ENCODE results near the gene PCDHA3.
"Not testable (repeated sequence)": the region's sequence is repeated elsewhere in the genome, so short reads cannot be mapped to it uniquely, and the experiment has no call there.

The PCDHA3 gene

GRCh38 chr5:140821375-140822280 is 20.8 kb downstream of the PCDHA3 start, which contains the start of gene PCDHA5:
Gene PCDHA5 (plus strand): TSS chr5:140821613.
- ATAC-seq = no peak
- TF ChIP-seq ESRRG (CRISPR knock-in tag; IDR thresholded peaks at IDR 0.05) = no peak
- TF ChIP-seq ZC3H10 (CRISPR knock-in tag; IDR thresholded peaks at IDR 0.05) = no peak
- no peak for TF ChIP-seq CSRNP3 (CRISPR knock-in tag; IDR thresholded peaks at IDR 0.05)
- TF ChIP-seq ZFP30 (CRISPR knock-in tag; IDR thresholded peaks at IDR 0.05) = no peak
- TF ChIP-seq CSDC2 (CRISPR knock-in tag; IDR thresholded peaks at IDR 0.05) = no peak
- no peak for TF ChIP-seq ZNF565 (CRISPR knock-in tag; conservative IDR thresholded peaks at IDR 0.05; ENCODE audit: low read depth)
- TF ChIP-seq PATZ1 (CRISPR knock-in tag; IDR thresholded peaks at IDR 0.05; ENCODE audit: borderline replicate concordance) = no peak
- TF ChIP-seq GLIS3 (CRISPR knock-in tag; IDR thresholded peaks at IDR 0.05) = no peak
- no peak for TF ChIP-seq RARB (CRISPR knock-in tag; IDR thresholded peaks at IDR 0.05)

GRCh38 chr5:140822281-140822629 is 21.4 kb downstream of the PCDHA3 start:
- no peak for ATAC-seq
- TF ChIP-seq ZFP30 (CRISPR knock-in tag; IDR thresholded peaks at IDR 0.05) (no peak), TCF4 (CRISPR knock-in tag; IDR thresholded peaks at IDR 0.05; ENCODE audit: borderline replicate concordance) (no peak), ZNF565 (CRISPR knock-in tag; conservative IDR thresholded peaks at IDR 0.05; ENCODE audit: low read depth) (no peak), TOX (CRISPR knock-in tag; IDR thresholded peaks at IDR 0.05; ENCODE audit: borderline replicate concordance) (no peak), OSR1 (CRISPR knock-in tag; IDR thresholded peaks at IDR 0.05) (no peak), ESRRG (CRISPR knock-in tag; IDR thresholded peaks at IDR 0.05) (no peak), ZC3H10 (CRISPR knock-in tag; IDR thresholded peaks at IDR 0.05) (no peak), PATZ1 (CRISPR knock-in tag; IDR thresholded peaks at IDR 0.05; ENCODE audit: borderline replicate concordance) (no peak), ISL1 (CRISPR knock-in tag; IDR thresholded peaks at IDR 0.05) (no peak)

GRCh38 chr5:140822969-140823368 is 22.1 kb downstream of the PCDHA3 start:
- ATAC-seq = not testable (repeated sequence)

GRCh38 chr5:140823475-140823874 is 22.6 kb downstream of the PCDHA3 start:
- ATAC-seq = no peak
- no peak for TF ChIP-seq ZNF565 (CRISPR knock-in tag; conservative IDR thresholded peaks at IDR 0.05; ENCODE audit: low read depth)
- no peak for TF ChIP-seq ZFP3 (CRISPR knock-in tag; IDR thresholded peaks at IDR 0.05)

GRCh38 chr5:140827704-140828361 is 27.0 kb downstream of the PCDHA3 start, which contains the start of gene PCDHA6:
Gene PCDHA6 (plus strand): TSS chr5:140827960. CDS start chr5:140828092, 132 bp downstream.
- ATAC-seq = no peak
- TF ChIP-seq ZFP30 (CRISPR knock-in tag; IDR thresholded peaks at IDR 0.05) = no peak
- no peak for TF ChIP-seq ZC3H10 (CRISPR knock-in tag; IDR thresholded peaks at IDR 0.05)
- no peak for TF ChIP-seq POU6F1 (CRISPR knock-in tag; IDR thresholded peaks at IDR 0.05; ENCODE audit: borderline replicate concordance, low read depth)
- no peak for TF ChIP-seq PATZ1 (CRISPR knock-in tag; IDR thresholded peaks at IDR 0.05; ENCODE audit: borderline replicate concordance)
- TF ChIP-seq CREB5 (CRISPR knock-in tag; IDR thresholded peaks at IDR 0.05; ENCODE audit: low read depth) = no peak
- no peak for TF ChIP-seq TOX (CRISPR knock-in tag; IDR thresholded peaks at IDR 0.05; ENCODE audit: borderline replicate concordance)
- no peak for TF ChIP-seq ZNF8 (CRISPR knock-in tag; IDR thresholded peaks at IDR 0.05)
- TF ChIP-seq GLIS3 (CRISPR knock-in tag; IDR thresholded peaks at IDR 0.05) = no peak
- no peak for TF ChIP-seq ESRRG (CRISPR knock-in tag; IDR thresholded peaks at IDR 0.05)
- no peak for TF ChIP-seq BACH2 (CRISPR knock-in tag; IDR thresholded peaks at IDR 0.05; ENCODE audit: borderline replicate concordance)
- TF ChIP-seq TCF4 (CRISPR knock-in tag; IDR thresholded peaks at IDR 0.05; ENCODE audit: borderline replicate concordance) = no peak
- TF ChIP-seq ZNF70 (CRISPR knock-in tag; IDR thresholded peaks at IDR 0.05) = no peak
- no peak for TF ChIP-seq CSDC2 (CRISPR knock-in tag; IDR thresholded peaks at IDR 0.05)
